H1 (cell line): ENCODE results near the gene DHRS3. TPM values are rescaled to one million over a fixed set of nuclear protein-coding genes. Genes with fewer than 3 reads are reported as not detected.

Source experiments
- CBX8 ChIP-seq: fragments of 300-800, 300-1000 bp; sonication (generic); IDR thresholded peaks from 2 replicates; pipeline ENCODE4 v1.7.1; 2016; ENCODE audit warnings: low read depth, low read length, borderline replicate concordance
- FOSL1 ChIP-seq: IDR thresholded peaks from 2 replicates; pipeline ENCODE4 v1.6.1; 2011; ENCODE audit warnings: mild to moderate bottlenecking, low read depth, low read length, moderate library complexity; ENCODE audit not compliant: insufficient read depth
- KDM1A ChIP-seq: fragments of 200-600, 300-600 bp; sonication (generic); IDR thresholded peaks from 2 replicates; pipeline ENCODE4 v1.7.1; 2016; ENCODE audit warnings: mild to moderate bottlenecking, low read length, borderline replicate concordance
- NRF1 ChIP-seq: IDR thresholded peaks from 2 replicates; pipeline ENCODE4 v1.6.1; 2011; ENCODE audit warnings: mild to moderate bottlenecking, low read depth, low read length, improper control_type of control experiment
- RNF2 ChIP-seq: fragments of 200-900, 300-1000 bp; sonication (generic); IDR thresholded peaks from 2 replicates; pipeline ENCODE4 v1.7.1; 2016; ENCODE audit warnings: borderline replicate concordance, low read depth, mild to moderate bottlenecking, antibody characterized with exemption, low read length; ENCODE audit not compliant: poor library complexity, severe bottlenecking; ENCODE audit errors: missing control alignments
- YY1 ChIP-seq: IDR thresholded peaks from 2 replicates; pipeline ENCODE4 v1.6.1; 2011; ENCODE audit warnings: low read depth, mild to moderate bottlenecking, low read length
- polyA plus RNA-seq, 7 experiments: library from polyadenylated mRNA; depleted of rRNA in 3 of 7; stranded (reverse) in 5 of 7; unstranded in 2 of 7; fragments of >200 nt in 5 of 7; fragments of 200-250 nt in 2 of 7; gene quantifications; 1 replicate in 5 of 7; 2 replicates in 1 of 7; 4 replicates in 1 of 7; pipeline versions ENCODE4 v1.2.1 to v1.2.3, GENCODE V29; 2011 to 2013; ENCODE audit warnings: missing spikeins in 2 of 7, mixed read lengths in 2 of 7
- total RNA-seq: library from RNA; stranded (reverse); fragmentation: NEBNext Ultra II Directional; extraction: Animal tissue kit (Norgen Biotek cat#: 25700); gene quantifications from 2 replicates; pipeline ENCODE4 v1.2.1, GENCODE V29; 2021

Gene DHRS3
- total and polyA plus RNA-seq, 2 of the 8 experiments (the other 6 are each of a cell fraction or from before 2014, with no cell fraction given) = 32.5 to 36.4 TPM

- TF ChIP-seq RNF2 (no peak), NRF1 (no peak), KDM1A (no peak), CBX8 (no peak), YY1 (no peak), FOSL1 (no peak)
- TF ChIP-seq, all 59 proteins: peak for 0
Observed at GRCh38 chr1:12546771-12547585, 71.0 kb downstream of the DHRS3 start (continued).
